Measurements from ENCODE around the gene ACTG2.

DNA sequence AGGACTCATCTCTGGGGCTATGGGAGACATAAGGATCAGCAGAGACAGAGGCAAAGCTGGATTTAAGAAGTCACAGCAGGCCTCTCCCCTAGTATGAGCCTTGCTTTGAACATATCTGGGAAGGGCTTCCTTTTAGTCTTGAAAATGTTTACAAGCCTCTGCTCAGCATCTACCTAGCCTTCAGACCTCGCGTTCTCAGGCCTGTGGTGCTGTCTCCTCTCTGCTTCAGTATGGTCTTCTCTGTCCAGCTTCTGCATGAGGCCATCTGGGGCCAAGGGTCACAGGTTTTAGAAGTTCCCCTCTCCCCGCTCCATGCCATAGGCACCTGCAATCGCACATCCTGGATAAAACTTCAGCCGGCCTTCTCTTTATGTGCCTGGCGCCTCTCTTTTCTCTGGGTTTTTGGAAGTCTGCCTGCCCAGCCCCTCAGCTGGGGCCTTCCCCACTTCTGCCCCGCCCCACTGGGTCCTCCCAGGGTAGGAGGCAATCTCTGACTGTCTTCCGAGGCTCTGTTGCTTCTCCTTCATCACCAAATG is 7.1 kb downstream of the ACTG2 start:
- TF ChIP-seq CTCF (conservative IDR thresholded peaks at IDR 0.05; ENCODE audit: low read length) (no peak), EZH2phosphoT487 (IDR thresholded peaks at IDR 0.05; ENCODE audit: borderline replicate concordance) (no peak)

All from Loucy (cell line).